NCI-H1092 (cell line): ENCODE data around the gene RNU2-63P.
"Not testable (repeated sequence)": the region's sequence is repeated elsewhere in the genome, so short reads cannot be mapped to it uniquely, and the experiment has no call there.

Experiments
- DNase-seq: peaks from one replicate; lab custom pipeline; 2025; lab: John Stamatoyannopoulos, UW

RNU2-63P gene

DNA sequence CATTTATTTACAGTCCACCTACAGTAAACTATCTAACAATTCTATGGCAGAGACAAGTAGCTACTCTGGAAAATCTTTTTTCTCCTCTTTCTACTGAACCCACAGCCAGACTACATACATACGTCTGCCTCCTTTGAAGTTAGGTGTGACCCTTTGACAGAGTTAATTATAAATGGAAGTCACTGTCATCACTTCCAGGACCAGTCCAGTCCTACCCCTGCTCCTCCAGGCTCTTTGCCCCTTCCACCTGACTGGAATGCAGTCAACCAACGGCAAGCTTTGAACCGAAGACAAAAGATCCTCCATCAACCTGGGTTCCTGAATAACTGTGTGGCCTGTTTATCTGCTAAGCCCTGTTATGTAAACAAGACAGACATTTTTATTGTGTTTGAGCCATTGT, 35.2 kb downstream of the RNU2-63P start:
- not testable (repeated sequence) for DNase-seq

DNA sequence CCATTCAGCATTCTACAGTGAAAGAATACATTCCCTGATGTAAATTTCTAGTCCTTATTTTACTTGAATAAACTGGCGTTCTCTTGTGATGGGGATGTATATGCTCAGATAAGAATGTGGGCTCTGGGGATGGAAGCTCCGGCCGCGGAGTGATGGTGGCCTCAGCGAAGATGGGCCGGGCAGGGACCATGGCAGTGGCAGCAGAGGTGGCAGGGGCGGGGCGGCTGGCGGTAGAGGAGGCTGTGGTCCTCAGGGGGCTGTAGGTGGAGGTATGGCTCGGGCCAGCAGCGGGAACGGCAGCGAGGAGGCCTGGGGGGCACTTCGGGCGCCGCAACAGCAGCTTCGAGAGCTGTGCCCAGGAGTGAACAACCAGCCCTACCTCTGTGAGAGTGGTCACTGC, 44.0 kb downstream of the RNU2-63P start:
- DNase-seq: not testable (repeated sequence)
